Keratinocyte (primary cell): Measurements from ENCODE around the gene COPG2. TPM values are rescaled to one million over a fixed set of nuclear protein-coding genes. Genes with fewer than 3 reads are reported as not detected.

Experiments
- DNase-seq: peaks from one replicate; pipeline ENCODE4 v3.0.0-alpha.2; 2011; ENCODE audit warnings: low read depth, missing footprints, low spot score
- FAIRE-seq: peaks from 2 replicates; lab custom pipeline; 2011; peaks lifted over from hg19 to GRCh38; lab: Jason Lieb, UNC
- H2AFZ ChIP-seq: 2 replicates; pipeline ENCODE4 v1.6.0; 2012; ENCODE audit warnings: low read length, control low read depth, inconsistent platforms; ENCODE audit not compliant: control insufficient read depth
- H3K27ac ChIP-seq: 2 replicates; pipeline ENCODE4 v1.5.1; 2011; ENCODE audit warnings: low read length; ENCODE audit not compliant: control insufficient read depth, insufficient read depth
- H3K27me3 ChIP-seq: 3 replicates; pipeline ENCODE4 v1.6.0; 2011; ENCODE audit warnings: low read length; ENCODE audit not compliant: control insufficient read depth, insufficient read depth; ENCODE audit errors: extremely low read depth
- H3K36me3 ChIP-seq, 2 experiments: 2 replicates in 1 of 2; 3 replicates in 1 of 2; pipeline ENCODE4 v1.5.1; 2011; ENCODE audit warnings: low read length in 2 of 2, mild to moderate bottlenecking in 1 of 2; ENCODE audit not compliant: control insufficient read depth in 2 of 2, insufficient read depth in 2 of 2; ENCODE audit errors: extremely low read depth in 1 of 2
- H3K4me1 ChIP-seq: 3 replicates; pipeline ENCODE4 v1.5.1; 2011; ENCODE audit warnings: low read length; ENCODE audit not compliant: control insufficient read depth, insufficient read depth; ENCODE audit errors: extremely low read depth
- H3K4me2 ChIP-seq: 3 replicates; pipeline ENCODE4 v1.6.0; 2011; ENCODE audit warnings: low read depth, low read length; ENCODE audit not compliant: control insufficient read depth, insufficient read depth; ENCODE audit errors: extremely low read depth
- H3K4me3 ChIP-seq, 3 experiments: fragments of 200-600 bp in 1 of 3; sonication (generic) in 1 of 3; 2 replicates in 2 of 3; 3 replicates in 1 of 3; pipeline ENCODE4 v1.5.1; 2011 to 2016; ENCODE audit warnings: low read length in 3 of 3, mild to moderate bottlenecking in 3 of 3, control low read depth in 2 of 3, inconsistent platforms in 1 of 3, low read depth in 1 of 3, mixed read lengths in 1 of 3, mixed run types in 1 of 3, moderate library complexity in 1 of 3; ENCODE audit not compliant: control insufficient read depth in 2 of 3, insufficient read depth in 2 of 3; ENCODE audit errors: extremely low read depth in 1 of 3
- H3K79me2 ChIP-seq: 2 replicates; pipeline ENCODE4 v1.6.0; 2012; ENCODE audit warnings: low read length; ENCODE audit not compliant: control insufficient read depth, insufficient read depth
- H3K9ac ChIP-seq: 3 replicates; pipeline ENCODE4 v1.6.0; 2011; ENCODE audit warnings: low read length; ENCODE audit not compliant: control insufficient read depth, insufficient read depth; ENCODE audit errors: extremely low read depth
- H3K9me1 ChIP-seq: 3 replicates; pipeline ENCODE4 v1.6.0; 2011; ENCODE audit warnings: low read length; ENCODE audit not compliant: control insufficient read depth, insufficient read depth; ENCODE audit errors: extremely low read depth
- H3K9me3 ChIP-seq: 2 replicates; pipeline ENCODE4 v1.5.1; 2012; ENCODE audit warnings: low read depth, low read length; ENCODE audit not compliant: control insufficient read depth
- H4K20me1 ChIP-seq: 3 replicates; pipeline ENCODE4 v1.6.0; 2011; ENCODE audit warnings: low read length; ENCODE audit not compliant: control insufficient read depth, insufficient read depth; ENCODE audit errors: extremely low read depth
- CTCF ChIP-seq, 3 experiments: IDR thresholded peaks in 1 of 3; conservative IDR thresholded peaks in 1 of 3; optimal IDR thresholded peaks in 1 of 3; 2 replicates in 2 of 3; 3 replicates in 1 of 3; pipeline versions ENCODE3 to v1.5.1; 2011; ENCODE audit warnings: low read length in 3 of 3, mild to moderate bottlenecking in 3 of 3, moderate library complexity in 2 of 3, control low read depth in 1 of 3, inconsistent platforms in 1 of 3; ENCODE audit not compliant: insufficient read depth in 2 of 3; ENCODE audit errors: extremely low read depth in 1 of 3
- EZH2 ChIP-seq: IDR thresholded peaks from one replicate; pipeline ENCODE4 v1.6.1; 2012; ENCODE audit warnings: inconsistent platforms, mild to moderate bottlenecking, low read length, moderate library complexity
- dilution Hi-C: fragments of 300-500 bp; cut with MboI; formaldehyde crosslinking; loops from one replicate; pipeline ENCODE4 v1.7.0; 2020; ENCODE audit warnings: low sequenced_read_pairs; ENCODE audit not compliant: extremely low pct_ligation_motif_present
- polyA plus RNA-seq, 5 experiments: library from polyadenylated mRNA; depleted of rRNA in 3 of 5; stranded (reverse) in 3 of 5; stranded (forward) in 1 of 5; unstranded in 1 of 5; fragments of >200 nt; gene quantifications; 1 replicate in 1 of 5; 2 replicates in 3 of 5; 3 replicates in 1 of 5; pipeline versions ENCODE4 v1.2.1 to v1.2.3, GENCODE V29; 2011 to 2012; ENCODE audit warnings: missing spikeins in 2 of 5, low read depth in 1 of 5, low replicate concordance in 1 of 5

Gene COPG2
- polyA plus RNA-seq, 1 donor (not counting 4 experiments of a cell fraction or from before 2014, with no cell fraction given) = 38.8 TPM

DNA sequence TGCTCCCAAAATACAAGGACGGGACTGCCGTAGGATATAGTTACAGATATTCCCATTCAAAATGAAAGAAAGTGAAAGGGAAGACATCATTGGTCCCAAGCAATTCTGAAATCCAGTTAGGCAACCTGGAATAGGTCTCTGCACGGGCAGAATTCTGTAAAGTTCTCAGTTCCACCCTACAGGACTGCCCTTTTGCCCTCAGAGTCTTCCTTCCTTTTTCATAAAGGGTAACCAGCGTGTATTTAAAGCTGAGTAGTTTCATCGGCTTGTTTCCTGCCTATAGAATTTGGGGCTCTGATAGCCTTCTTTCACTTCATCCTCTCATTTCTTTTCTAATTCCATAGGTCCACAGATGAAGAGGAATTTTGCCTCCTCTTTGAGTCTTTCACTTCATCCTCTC, 20.0 kb downstream of the COPG2 start:
- no peak overlapping the region for H3K9ac ChIP-seq
- H3K4me1 ChIP-seq = no peaks in the 10 kb centered on the region
- H3K27ac ChIP-seq = no peak overlapping the region
- no peak for FAIRE-seq
- H3K9me1 ChIP-seq = no peaks in the 10 kb centered on the region
- H3K9me3 ChIP-seq = no peaks in the 10 kb centered on the region
- dilution Hi-C loops = no loop called here
- H3K27me3 ChIP-seq = no peaks in the 10 kb centered on the region
- H3K79me2 ChIP-seq = no peaks in the 10 kb centered on the region
- no peak overlapping the region for H3K4me2 ChIP-seq
- no peaks in the 10 kb centered on the region for H4K20me1 ChIP-seq
- H2AFZ ChIP-seq = no peak overlapping the region
- no peak for DNase-seq
- peaks cover 0 to 4% of the 10 kb centered on the region in 2 experiments for H3K36me3 ChIP-seq
- TF ChIP-seq CTCF (optimal IDR thresholded peaks at IDR 0.05 in 1 of 3, IDR thresholded peaks at IDR 0.05 in 1 of 3, conservative IDR thresholded peaks at IDR 0.05 in 1 of 3; ENCODE audit: extremely low read depth in 1 of 3, insufficient read depth in 2 of 3, low read length in 3 of 3) (no peak), EZH2 (no peak)
- H3K4me3 ChIP-seq = no peak overlapping the region

- Histone ChIP-seq H3K36me3 (no peaks in the 10 kb centered on the region), H3K27me3 (no peaks in the 10 kb centered on the region), H3K27ac (no peak overlapping the region), H3K4me3 (no peak overlapping the region), H3K4me1 (no peaks in the 10 kb centered on the region), H3K9ac (no peak overlapping the region), H4K20me1 (no peaks in the 10 kb centered on the region), H3K79me2 (no peaks in the 10 kb centered on the region), H3K4me2 (no peak overlapping the region), H2AFZ (no peak overlapping the region), H3K9me3 (no peaks in the 10 kb centered on the region), H3K9me1 (no peaks in the 10 kb centered on the region)
- TF ChIP-seq CTCF (optimal IDR thresholded peaks at IDR 0.05 in 1 of 3, IDR thresholded peaks at IDR 0.05 in 1 of 3, conservative IDR thresholded peaks at IDR 0.05 in 1 of 3; ENCODE audit: extremely low read depth in 1 of 3, insufficient read depth in 2 of 3, low read length in 3 of 3) = no peak
- no peak for TF ChIP-seq EZH2
- no peak for DNase-seq
- dilution Hi-C loops = no loop called here
- no peak for FAIRE-seq
Measured at GRCh38 chr7:130642383-130642782, 26.2 kb downstream of the COPG2 start.
